Testis (tissue), 3 donors: Measurements from ENCODE around the gene KCNMB3. TPM values are rescaled to one million over a fixed set of nuclear protein-coding genes. Genes with fewer than 3 reads are reported as not detected.
"Not testable (repeated sequence)": the region's sequence is repeated elsewhere in the genome, so short reads cannot be mapped to it uniquely, and the experiment has no call there.

Source experiments
- DNase-seq: peaks from one replicate; pipeline ENCODE4 v3.0.0-alpha.2; 2019
- H3K27ac ChIP-seq, 2 donors: fragments of 200-600 bp; sonication (generic); one replicate each; pipeline ENCODE4 v1.5.1; 2019
- H3K27me3 ChIP-seq: fragments of 200-600 bp; sonication (generic); one replicate; pipeline ENCODE4 v1.5.1; 2019
- H3K36me3 ChIP-seq: fragments of 200-600 bp; sonication (generic); one replicate; pipeline ENCODE4 v1.5.1; 2017; ENCODE audit warnings: low read depth; ENCODE audit errors: missing control alignments
- H3K4me1 ChIP-seq: fragments of 200-600 bp; sonication (generic); one replicate; pipeline ENCODE4 v1.5.1; 2019
- H3K4me3 ChIP-seq, 2 donors: fragments of 200-600 bp; sonication (generic); one replicate each; pipeline ENCODE4 v1.5.1; 2017 to 2019
- H3K9me3 ChIP-seq: fragments of 200-600 bp; sonication (generic); one replicate; pipeline ENCODE4 v1.5.1; 2017
- POLR2A ChIP-seq: fragments of 450-650 bp; IDR thresholded peaks from one replicate; pipeline ENCODE4 v1.6.1; 2017; ENCODE audit warnings: antibody characterized with exemption, mild to moderate bottlenecking, moderate library complexity
- WGBS, 2 donors: methylation state at CpG; one replicate each; pipeline ENCODE4 v1.1.5; 2018; 5-methylcytosine and 5-hydroxymethylcytosine counted together
- intact Hi-C: fragments of 100-400 bp; cut with DNase I; formaldehyde crosslinking; loops from one replicate; pipeline ENCODE4 v1.15.1; 2023; ENCODE audit warnings: low total_unique reads
- polyA plus RNA-seq: library from polyadenylated mRNA; stranded (reverse); fragments of 350-450 nt; fragmentation: Illumina TruSeq; extraction: RNeasy Lipid Tissue Mini Kit (QIAGEN cat#74804); gene quantifications from one replicate; pipeline ENCODE4 v1.2.3, GENCODE V29; 2014; ENCODE audit warnings: low read depth, low replicate concordance; ENCODE audit not compliant: insufficient read depth
- total RNA-seq, 2 donors: library from RNA; depleted of rRNA; stranded (reverse); fragments of >200 nt; gene quantifications; one replicate each; pipeline ENCODE4 v1.2.3, GENCODE V29; 2016
- TF ChIP-seq, protein P1 (sequence below), 3 experiments: fragments of 450-650 bp in 2 of 3; fragments of 200-600 bp in 1 of 3; sonication (generic) in 1 of 3; IDR thresholded peaks; one replicate each; pipeline ENCODE4 v1.5.1; 2016 to 2019; ENCODE audit warnings: antibody characterized with exemption in 3 of 3, mild to moderate bottlenecking in 2 of 3, moderate library complexity in 1 of 3

KCNMB3 gene
- total and polyA plus RNA-seq, 3 donors from 2014 or later: 6.8 to 7.4 (median 7.1) TPM

GRCh38 chr3:179224584-179224983 lies 26.3 kb downstream of the KCNMB3 start:
- no peak for TF ChIP-seq POLR2A
- TF ChIP-seq, protein P1, sequence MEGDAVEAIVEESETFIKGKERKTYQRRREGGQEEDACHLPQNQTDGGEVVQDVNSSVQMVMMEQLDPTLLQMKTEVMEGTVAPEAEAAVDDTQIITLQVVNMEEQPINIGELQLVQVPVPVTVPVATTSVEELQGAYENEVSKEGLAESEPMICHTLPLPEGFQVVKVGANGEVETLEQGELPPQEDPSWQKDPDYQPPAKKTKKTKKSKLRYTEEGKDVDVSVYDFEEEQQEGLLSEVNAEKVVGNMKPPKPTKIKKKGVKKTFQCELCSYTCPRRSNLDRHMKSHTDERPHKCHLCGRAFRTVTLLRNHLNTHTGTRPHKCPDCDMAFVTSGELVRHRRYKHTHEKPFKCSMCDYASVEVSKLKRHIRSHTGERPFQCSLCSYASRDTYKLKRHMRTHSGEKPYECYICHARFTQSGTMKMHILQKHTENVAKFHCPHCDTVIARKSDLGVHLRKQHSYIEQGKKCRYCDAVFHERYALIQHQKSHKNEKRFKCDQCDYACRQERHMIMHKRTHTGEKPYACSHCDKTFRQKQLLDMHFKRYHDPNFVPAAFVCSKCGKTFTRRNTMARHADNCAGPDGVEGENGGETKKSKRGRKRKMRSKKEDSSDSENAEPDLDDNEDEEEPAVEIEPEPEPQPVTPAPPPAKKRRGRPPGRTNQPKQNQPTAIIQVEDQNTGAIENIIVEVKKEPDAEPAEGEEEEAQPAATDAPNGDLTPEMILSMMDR (IDR thresholded peaks at IDR 0.05): no peak
- WGBS, 2 donors: 90 to 92% methylated on average over 1 of the region's 1 CpG
- Histone ChIP-seq H3K4me1 (no peaks in the 10 kb centered on the region), H3K9me3 (no peaks in the 10 kb centered on the region), H3K27ac (no peak overlapping the region), H3K27me3 (no peaks in the 10 kb centered on the region), H3K36me3 (no peaks in the 10 kb centered on the region), H3K4me3 (no peak overlapping the region)
- DNase-seq: no peak
- intact Hi-C loops: no loop called here

- H3K36me3 ChIP-seq: no peaks in the 10 kb centered on the region
- intact Hi-C loops: no loop called here
- WGBS, 2 donors: 85 to 90% methylated on average over 2 of the region's 2 CpGs
These were observed 27.4 kb downstream of the KCNMB3 start for GRCh38 chr3:179223548-179223947.

DNA sequence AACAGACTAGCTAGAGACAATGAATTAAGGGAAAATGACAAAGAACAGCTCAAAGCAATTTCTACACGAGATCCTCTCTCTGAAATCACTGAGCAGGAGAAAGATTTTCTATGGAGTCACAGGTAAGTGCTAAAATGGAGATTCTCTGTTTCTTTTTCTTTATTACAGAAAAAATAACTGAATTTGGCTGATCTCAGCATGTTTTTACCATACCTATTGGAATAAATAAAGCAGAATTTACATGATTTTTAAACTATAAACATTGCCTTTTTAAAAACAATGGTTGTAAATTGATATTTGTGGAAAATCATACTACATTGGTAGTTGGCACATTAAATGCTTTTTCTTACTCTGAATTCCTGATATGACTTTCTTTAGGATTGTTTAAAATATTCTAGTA lies 32.7 kb downstream of the KCNMB3 start:
- H3K36me3 ChIP-seq, H3K4me3 ChIP-seq, intact Hi-C loops, H3K4me1 ChIP-seq, H3K27me3 ChIP-seq, H3K9me3 ChIP-seq, DNase-seq, H3K27ac ChIP-seq: not testable (repeated sequence)
- WGBS, 2 donors: 85 to 90% methylated on average over 1 of the region's 1 CpG

More at GRCh38 chr3:179223548-179223947, 27.4 kb downstream of the KCNMB3 start:
- H3K27me3 ChIP-seq: no peaks in the 10 kb centered on the region
- H3K4me3 ChIP-seq: no peak overlapping the region
- H3K9me3 ChIP-seq: no peaks in the 10 kb centered on the region
- no peak for DNase-seq
- TF ChIP-seq, protein P1 (IDR thresholded peaks at IDR 0.05): no peak
- TF ChIP-seq POLR2A: no peak
- no peak overlapping the region for H3K27ac ChIP-seq
- H3K4me1 ChIP-seq: no peaks in the 10 kb centered on the region

- H3K4me3 ChIP-seq, H3K27me3 ChIP-seq, DNase-seq, H3K27ac ChIP-seq, H3K36me3 ChIP-seq, H3K9me3 ChIP-seq, intact Hi-C loops, H3K4me1 ChIP-seq: not testable (repeated sequence)
- 100% methylated on average over 1 of the region's 1 CpG; no CpG with 5 or more reads in 1 of the 2 donors for WGBS, 2 donors
These were observed 35.4 kb downstream of the KCNMB3 start for GRCh38 chr3:179215550-179215949.

- H3K27ac ChIP-seq: no peak overlapping the region
- intact Hi-C loops: no loop called here
- TF ChIP-seq POLR2A: no peak
- TF ChIP-seq, protein P1 (IDR thresholded peaks at IDR 0.05): no peak
- no peaks in the 10 kb centered on the region for H3K9me3 ChIP-seq
- no peak overlapping the region for H3K4me3 ChIP-seq
- no peak for DNase-seq
- H3K4me1 ChIP-seq: no peaks in the 10 kb centered on the region
- no peaks in the 10 kb centered on the region for H3K36me3 ChIP-seq
- 91 to 97% methylated on average over 2 of the region's 2 CpGs for WGBS, 2 donors
- H3K27me3 ChIP-seq: no peaks in the 10 kb centered on the region
These were observed 50.1 kb downstream of the KCNMB3 start for GRCh38 chr3:179200790-179201189.

GRCh38 chr3:179196700-179197099 lies 54.2 kb downstream of the KCNMB3 start:
- WGBS, 2 donors: 89 to 94% methylated on average over 4 of the region's 4 CpGs
- no peaks in the 10 kb centered on the region for H3K9me3 ChIP-seq
- DNase-seq: no peak
- H3K36me3 ChIP-seq: no peaks in the 10 kb centered on the region
- no peaks in the 10 kb centered on the region for H3K4me1 ChIP-seq
- no peaks in the 10 kb centered on the region for H3K27me3 ChIP-seq
- TF ChIP-seq POLR2A: no peak
- TF ChIP-seq, protein P1 (IDR thresholded peaks at IDR 0.05): no peak
- intact Hi-C loops: no loop called here
- H3K27ac ChIP-seq: no peak overlapping the region
- H3K4me3 ChIP-seq: no peak overlapping the region
